Left colon (tissue), 2 donors: ENCODE results near the gene BCL11A. TPM values are rescaled to one million over a fixed set of nuclear protein-coding genes. Genes with fewer than 3 reads are reported as not detected.
A peak's percentile ranks its signal among the peaks of the same experiment; 100 is the strongest.

Experiments
- ATAC-seq: fragments of 200-7000 bp; cut with Tn5 transposase; one replicate; pipeline ENCODE4 v1.9.1; 2020; ENCODE audit warnings: mild to moderate bottlenecking, moderate library complexity
- DNase-seq, 2 donors: peaks; one replicate each; pipeline ENCODE4 v3.0.0-alpha.2; 2020
- intact Hi-C, 2 donors: fragments of 100-400 bp; cut with DNase I in 1 of 2; cut with micrococcal nuclease in 1 of 2; formaldehyde crosslinking; loops; one replicate each; pipeline versions ENCODE4 v1.11.2 to v1.14.0; 2022; cut with DNase I, micrococcal nuclease
- total RNA-seq, 2 donors: library from RNA; stranded (reverse); fragmentation: NEBNext Ultra II Directional; extraction: Animal tissue kit (Norgen Biotek cat#: 25700); gene quantifications; one replicate each; pipeline ENCODE4 v1.2.1, GENCODE V29; 2021
- donor health status: DM: no; HTN: no; CAD: no.
- donor health status: DM: yes; HTN: yes; CAD: no.

The BCL11A gene
- total RNA-seq, 2 donors from 2014 or later: 28.9 to 29.0 TPM

- ATAC-seq: peak; percentile 54
- intact Hi-C loops: no loop called here
- peak in 1 of 2 donors; percentile 49 for DNase-seq
Observed at GRCh38 chr2:60565472-60565871, 12.0 kb upstream of the BCL11A start.

- DNase-seq (no peak), ATAC-seq (peak; percentile 66)
- intact Hi-C loops: no loop called here
Observed at GRCh38 chr2:60560734-60561644, 7.5 kb upstream of the BCL11A start.

GRCh38 chr2:60559880-60560279 is 6.4 kb upstream of the BCL11A start:
- intact Hi-C loops: no loop called here
- DNase-seq (no peak), ATAC-seq (no peak)

- no peak for ATAC-seq
- DNase-seq: no peak
- intact Hi-C loops: no loop called here
Observed at GRCh38 chr2:60558536-60558935, 5.1 kb upstream of the BCL11A start.

- ATAC-seq (no peak), DNase-seq (no peak)
- intact Hi-C loops: no loop called here
Observed at GRCh38 chr2:60557486-60557864, 4.0 kb upstream of the BCL11A start.

- intact Hi-C loops: no loop called here
- no peak for ATAC-seq
- DNase-seq: peak in 1 of 2 donors; percentile 45
Observed at GRCh38 chr2:60556576-60557485, 3.4 kb upstream of the BCL11A start.

GRCh38 chr2:60556175-60556574 is 2.7 kb upstream of the BCL11A start:
- DNase-seq (no peak), ATAC-seq (no peak)
- intact Hi-C loops: no loop called here

- intact Hi-C loops: no loop called here
- no peak for DNase-seq
- ATAC-seq: no peak
Observed at GRCh38 chr2:60555783-60556139, 2.3 kb upstream of the BCL11A start.

- intact Hi-C loops: no loop called here
- ATAC-seq (peak; percentile 57), DNase-seq (peak; percentile 78 to 84)
Observed at GRCh38 chr2:60555066-60555782, 1.8 kb upstream of the BCL11A start.

- peak; percentile 7 for ATAC-seq
- no peak for DNase-seq
Observed at GRCh38 chr2:60554646-60555065, 1.2 kb upstream of the BCL11A start.

GRCh38 chr2:60554074-60554645 is 706 bp upstream of the BCL11A start:
- DNase-seq (peak; percentile 42 to 69), ATAC-seq (peak; percentile 37)
- intact Hi-C loops: no loop called here

More at GRCh38 chr2:60554646-60555065, 1.2 kb upstream of the BCL11A start:
- intact Hi-C loops: no loop called here

- DNase-seq (no peak), ATAC-seq (no peak)
- intact Hi-C loops: no loop called here
Observed at GRCh38 chr2:60552851-60553494, 481 bp downstream of the BCL11A start.

GRCh38 chr2:60552078-60552850 is 1.2 kb downstream of the BCL11A start:
- peak in 1 of 2 donors; percentile 50 for DNase-seq
- peak; percentile 2 for ATAC-seq
- intact Hi-C loops: no loop called here

- DNase-seq (peak; percentile 43 to 66), ATAC-seq (no peak)
Observed at GRCh38 chr2:60551240-60552077, 2.0 kb downstream of the BCL11A start.

GRCh38 chr2:60550984-60551239 is 2.5 kb downstream of the BCL11A start:
- intact Hi-C loops: no loop called here
- DNase-seq (no peak), ATAC-seq (no peak)

More at GRCh38 chr2:60551240-60552077, 2.0 kb downstream of the BCL11A start:
- intact Hi-C loops: no loop called here

GRCh38 chr2:60550178-60550983 is 3.1 kb downstream of the BCL11A start:
- ATAC-seq (peak; percentile 66), DNase-seq (peak; percentile 86 to 88)
- intact Hi-C loops: no loop called here
